Stimulated activated CD8-positive, alpha-beta memory T cell treated with anti-CD3 and anti-CD28 coated beads, Interleukin-15, amount 100 ng/mL, for 4 hours (primary cell): Measurements from ENCODE around the gene DNAH9.
"Not testable (repeated sequence)": the region's sequence is repeated elsewhere in the genome, so short reads cannot be mapped to it uniquely, and the experiment has no call there.

ENCODE experiments used
- DNase-seq, 2 donors: peaks; one replicate each; pipeline ENCODE4 v3.0.0-alpha.2; 2020; ENCODE audit warnings: low read depth in 2 of 2

The DNAH9 gene

DNA sequence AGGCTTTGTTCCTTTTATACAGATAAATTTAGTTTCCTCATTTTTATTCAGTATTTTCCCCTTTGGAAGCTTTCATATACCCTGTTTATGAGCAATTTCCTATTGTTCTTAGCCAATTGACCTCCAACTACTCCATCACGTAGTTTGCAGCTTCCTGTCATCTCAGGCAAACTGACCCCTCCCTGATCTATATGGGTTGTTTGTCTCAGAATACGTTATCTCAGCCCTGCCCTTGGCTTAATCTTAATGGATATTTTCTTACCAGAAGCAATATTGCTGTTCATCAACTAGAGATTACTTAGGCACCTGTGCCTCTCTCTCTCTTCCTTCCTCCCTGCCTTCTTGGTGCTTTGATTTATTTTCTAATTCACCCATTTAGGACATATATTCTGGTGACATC, 317.8 kb downstream of the DNAH9 start:
- DNase-seq: no peak

DNA sequence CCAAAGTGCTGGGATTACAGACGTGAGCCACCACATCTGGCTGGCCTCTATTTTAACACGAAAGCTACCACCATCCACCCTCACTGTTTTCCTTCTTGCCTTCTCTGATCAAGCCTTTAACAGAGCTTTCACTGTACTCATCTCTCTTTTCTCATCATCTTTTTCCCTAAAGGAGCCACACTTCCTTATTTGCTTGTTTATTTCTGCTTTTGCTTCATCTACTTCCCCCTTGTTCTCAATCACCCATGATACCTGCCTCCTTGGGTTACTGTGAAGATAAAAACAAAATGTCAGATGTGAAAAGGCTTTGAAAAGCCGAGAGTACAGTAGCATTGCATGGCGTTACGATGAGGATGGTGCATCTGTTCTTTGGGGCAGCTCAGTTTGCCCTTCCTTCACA, 319.1 kb downstream of the DNAH9 start:
- DNase-seq: no peak

- no peak for DNase-seq
These were observed 323.0 kb downstream of the DNAH9 start for GRCh38 chr17:11921296-11921695.

- DNase-seq: no peak
These were observed 324.4 kb downstream of the DNAH9 start for GRCh38 chr17:11922638-11923037.

DNA sequence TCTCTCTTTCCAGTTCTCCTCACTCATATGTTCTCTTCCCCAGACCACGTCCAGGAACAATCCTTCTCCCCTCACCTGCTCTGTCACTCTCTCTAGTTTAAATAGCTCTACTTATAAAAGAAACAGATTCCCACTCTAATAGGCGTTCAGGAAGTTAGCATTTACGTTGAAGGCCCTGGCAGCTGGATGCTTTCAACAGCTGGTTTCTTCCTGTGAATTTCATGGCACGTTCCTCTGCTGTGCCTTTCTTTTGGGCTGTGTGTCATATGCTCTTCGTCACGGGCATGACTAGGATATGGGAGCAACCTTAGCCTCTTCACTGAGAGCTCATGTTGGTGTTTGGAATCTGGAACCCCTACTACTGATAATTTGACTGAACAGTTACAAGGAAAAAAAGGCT, 325.8 kb downstream of the DNAH9 start:
- DNase-seq: no peak

DNA sequence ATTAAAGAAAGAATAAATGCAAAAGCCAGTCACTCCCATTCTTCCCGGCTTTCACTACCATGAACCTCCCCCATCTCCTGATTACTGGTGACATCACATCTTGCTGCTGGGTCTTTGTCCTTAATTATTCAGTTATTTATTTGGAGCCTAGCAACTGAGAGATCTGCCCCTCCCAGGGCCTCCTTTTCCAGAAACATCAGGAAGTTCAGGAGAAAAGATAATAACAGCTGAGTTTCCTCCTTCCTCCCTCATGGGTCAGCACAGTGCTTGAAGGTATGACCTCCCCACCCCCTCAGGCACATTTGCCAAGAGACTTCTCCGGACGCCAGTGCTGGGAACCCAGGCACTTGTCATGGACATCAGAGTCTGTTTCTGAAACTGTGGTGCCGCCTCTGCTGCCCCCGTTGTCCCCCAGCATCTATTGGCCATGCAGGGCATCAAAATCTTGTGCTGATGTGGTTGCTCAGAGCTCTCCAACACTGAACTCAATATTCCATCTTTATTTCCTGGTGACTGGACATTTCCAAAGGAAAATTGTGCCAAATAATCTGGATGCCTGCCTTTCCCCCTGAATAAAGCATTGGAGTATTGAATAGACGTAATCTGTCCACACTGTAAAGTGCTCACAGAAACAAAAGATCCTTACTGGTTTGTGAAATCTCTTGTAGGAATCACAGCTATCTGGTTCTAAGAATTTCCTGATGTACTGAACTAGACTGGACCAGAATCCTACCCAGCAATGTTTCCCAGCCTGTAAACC, 327.2 kb downstream of the DNAH9 start:
- no peak for DNase-seq

DNA sequence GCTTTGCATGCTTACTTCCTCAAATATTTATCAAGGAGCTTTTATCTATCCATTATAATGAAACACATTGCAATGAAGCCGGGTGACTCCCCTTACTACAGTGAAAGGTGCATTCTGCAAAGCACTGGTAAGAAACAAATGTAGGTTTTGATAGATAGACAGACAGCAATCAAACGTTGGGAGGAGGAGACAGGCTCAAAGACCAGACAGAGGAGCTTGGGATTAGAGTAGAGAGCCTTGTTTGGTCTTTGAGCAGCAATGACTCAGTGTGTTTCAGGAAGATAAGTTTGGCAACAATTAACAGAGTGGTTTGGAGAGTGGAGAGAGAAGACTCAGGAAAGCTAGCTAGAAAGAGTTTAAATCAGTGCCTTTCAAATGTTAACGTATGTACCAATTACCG, 330.2 kb downstream of the DNAH9 start:
- DNase-seq: no peak

- no peak for DNase-seq
These were observed 334.1 kb downstream of the DNAH9 start for GRCh38 chr17:11932337-11932898.

- no peak for DNase-seq
These were observed 337.6 kb downstream of the DNAH9 start for GRCh38 chr17:11935734-11936406.

DNA sequence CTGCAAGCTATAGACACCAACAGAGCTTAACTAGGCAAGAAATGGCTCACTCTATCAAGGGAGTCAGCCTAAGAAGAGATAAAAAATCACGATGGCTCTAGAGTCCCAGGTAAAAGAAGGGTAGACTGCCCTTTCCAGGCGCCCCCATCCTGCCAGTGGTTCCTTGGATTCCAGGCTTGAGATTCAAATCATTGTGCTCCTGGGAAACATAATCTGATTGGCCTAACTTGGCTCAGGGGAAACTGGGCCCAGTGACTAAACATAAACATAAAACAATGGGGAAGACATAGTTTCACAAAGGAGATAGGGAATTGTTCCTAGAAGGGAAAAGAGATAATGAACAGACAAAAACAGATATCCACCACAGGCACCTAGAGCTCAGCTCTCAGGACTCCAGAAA, 342.6 kb downstream of the DNAH9 start:
- no peak for DNase-seq

- not testable (repeated sequence) for DNase-seq
These were observed 344.8 kb downstream of the DNAH9 start for GRCh38 chr17:11943086-11943485.

DNA sequence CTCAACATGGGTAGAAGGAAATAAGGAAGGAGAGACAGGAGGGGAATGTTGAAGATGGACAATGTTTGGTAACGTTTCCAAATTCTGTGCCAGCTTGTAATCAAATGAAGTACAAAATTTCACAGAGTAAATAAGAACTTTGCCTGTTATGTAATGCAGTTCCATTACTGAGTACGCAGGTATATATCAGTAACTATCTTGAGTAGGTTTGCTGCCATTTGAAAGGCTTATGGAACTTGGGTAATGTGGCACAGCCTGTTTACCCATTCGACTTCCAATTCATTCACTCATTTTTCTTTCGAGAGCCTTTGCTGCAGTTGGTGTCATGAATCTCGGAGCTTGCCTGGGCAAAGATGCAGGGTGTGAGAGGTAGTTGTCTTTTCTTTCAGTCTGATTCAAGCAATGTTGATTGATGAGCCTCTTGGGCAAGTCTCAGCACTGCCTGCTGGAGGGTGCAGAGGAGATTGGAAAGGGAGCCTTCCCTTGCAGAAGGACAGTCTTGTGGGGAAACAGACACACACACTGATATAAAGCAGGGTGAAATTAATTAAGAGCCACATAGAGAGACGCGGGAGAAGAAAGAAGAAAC, 345.6 kb downstream of the DNAH9 start:
- DNase-seq: no peak

GRCh38 chr17:11944587-11944986, 346.3 kb downstream of the DNAH9 start:
- DNase-seq: no peak

- no peak for DNase-seq
These were observed 350.5 kb downstream of the DNAH9 start for GRCh38 chr17:11948789-11949188.

GRCh38 chr17:11949571-11949970, 351.3 kb downstream of the DNAH9 start:
- not testable (repeated sequence) for DNase-seq

DNA sequence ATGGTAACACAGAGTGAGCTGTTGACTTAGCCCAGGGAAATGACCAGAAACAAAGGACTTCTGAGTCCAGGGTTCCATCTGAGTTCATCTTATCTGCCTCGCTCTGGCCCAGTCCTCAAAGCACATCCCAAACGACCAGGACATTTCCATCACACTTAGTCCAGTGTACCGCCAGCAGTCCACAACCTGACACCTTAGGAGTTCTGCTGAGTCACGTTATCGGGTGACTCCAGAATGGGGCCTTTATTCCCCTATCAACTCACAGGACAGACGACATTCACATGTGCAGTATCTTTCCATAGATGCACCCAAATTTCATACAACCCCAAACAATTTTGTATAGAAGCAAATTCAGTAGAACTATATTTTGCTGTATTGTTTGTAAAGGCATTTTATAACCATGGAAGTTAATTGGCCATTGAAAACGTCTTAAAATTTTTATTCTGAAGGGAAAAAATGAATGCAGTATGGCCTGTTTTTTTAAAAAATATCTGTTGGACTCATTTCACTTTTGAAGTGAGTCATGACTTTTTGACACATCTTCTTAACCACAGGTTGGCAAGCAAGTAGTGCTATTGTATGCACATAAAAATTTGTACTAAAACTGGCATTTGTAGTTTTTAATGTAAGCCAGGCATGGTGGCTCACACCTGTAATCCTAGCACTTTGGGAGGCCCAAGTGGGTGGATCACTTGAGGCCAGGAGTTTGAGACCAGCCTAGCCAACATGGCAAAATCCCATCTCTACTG, 352.7 kb downstream of the DNAH9 start:
- no peak for DNase-seq

- no peak for DNase-seq
These were observed 354.3 kb downstream of the DNAH9 start for GRCh38 chr17:11952610-11953009.

DNA sequence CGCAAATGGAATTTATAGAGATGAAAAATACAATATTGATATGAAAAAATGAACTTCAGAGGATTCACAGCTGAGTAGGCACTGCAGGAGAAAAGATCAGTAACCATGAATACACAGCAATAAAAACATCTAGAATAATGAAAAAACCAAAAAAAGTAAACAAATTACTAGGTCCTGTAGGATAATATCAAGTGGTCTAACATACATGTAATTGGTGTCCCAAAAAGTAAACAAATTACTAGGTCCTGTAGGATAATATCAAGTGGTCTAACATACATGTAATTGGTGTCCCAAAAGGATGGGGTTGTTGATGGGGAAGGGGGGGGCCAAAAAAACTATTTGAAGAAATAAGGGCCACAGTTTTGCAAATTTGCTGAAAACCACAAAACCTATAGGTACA, 355.7 kb downstream of the DNAH9 start:
- no peak for DNase-seq

- no peak for DNase-seq
These were observed 356.7 kb downstream of the DNAH9 start for GRCh38 chr17:11954936-11955335.

DNA sequence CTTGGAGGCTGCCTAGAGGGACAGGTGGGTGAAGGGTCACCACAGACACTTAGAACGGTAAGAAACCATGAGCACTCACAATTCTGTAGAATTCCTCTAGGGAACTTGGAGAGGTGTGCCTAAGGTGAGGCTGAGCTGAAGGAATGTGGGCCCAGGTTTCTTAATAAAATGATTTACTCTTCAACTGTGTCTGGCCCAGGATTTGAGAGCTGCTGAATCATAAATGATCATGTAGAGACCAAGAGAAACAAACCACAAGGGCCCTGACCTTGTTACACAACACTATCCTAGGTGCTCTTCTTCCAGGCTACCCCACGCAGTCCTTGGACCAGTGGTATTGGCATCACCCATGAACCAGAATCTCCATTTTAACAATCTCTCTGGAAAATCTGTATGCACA, 371.3 kb downstream of the DNAH9 start:
- DNase-seq: no peak

- DNase-seq: not testable (repeated sequence)
These were observed 374.5 kb downstream of the DNAH9 start for GRCh38 chr17:11972741-11973140.

GRCh38 chr17:11979795-11980194, 381.5 kb downstream of the DNAH9 start:
- DNase-seq: no peak
